Esophagus muscularis mucosa (tissue), 4 donors: Measurements from ENCODE around the gene TRAF3. TPM values are rescaled to one million over a fixed set of nuclear protein-coding genes. Genes with fewer than 3 reads are reported as not detected.

Experiments used
- DNase-seq: peaks from one replicate; pipeline ENCODE4 v3.0.0-alpha.2; 2017; ENCODE audit errors: extremely low spot score
- H3K27ac ChIP-seq, 4 donors: fragments of 200-600 bp; sonication (generic); replicated peaks in 1 of 4; 1 replicate in 3 of 4; 2 replicates in 1 of 4; pipeline ENCODE4 v1.5.1; 2016 to 2019; ENCODE audit warnings: mild to moderate bottlenecking in 1 of 4
- H3K27me3 ChIP-seq, 4 donors: fragments of 200-600 bp; sonication (generic); one replicate each; pipeline versions ENCODE4 v1.5.1 to v1.6.0; 2016 to 2019
- H3K36me3 ChIP-seq, 4 donors: fragments of 200-600 bp; sonication (generic); one replicate each; pipeline ENCODE4 v1.5.1; 2016 to 2019
- H3K4me1 ChIP-seq, 4 donors: fragments of 200-600 bp; sonication (generic); one replicate each; pipeline ENCODE4 v1.5.1; 2016 to 2019
- H3K4me3 ChIP-seq, 4 donors: fragments of 200-600 bp; sonication (generic); 1 replicate in 2 of 4; 2 replicates in 2 of 4; pipeline ENCODE4 v1.5.1; 2016 to 2019; ENCODE audit warnings: mild to moderate bottlenecking in 4 of 4, moderate library complexity in 1 of 4
- H3K9me3 ChIP-seq, 4 donors: fragments of 200-600 bp; sonication (generic); 1 replicate in 3 of 4; 2 replicates in 1 of 4; pipeline ENCODE4 v1.5.1; 2016 to 2019
- EP300 ChIP-seq: sonication (generic); formaldehyde crosslinking; IDR thresholded peaks from one replicate; pipeline ENCODE4 v1.6.1; 2017; ENCODE audit warnings: antibody characterized with exemption
- POLR2A ChIP-seq: fragments of 450-650 bp; IDR thresholded peaks from one replicate; pipeline ENCODE4 v1.6.1; 2017; ENCODE audit warnings: antibody characterized with exemption, moderate library complexity, mild to moderate bottlenecking, low read depth
- POLR2AphosphoS5 ChIP-seq, 2 donors: sonication (generic); formaldehyde crosslinking; IDR thresholded peaks; one replicate each; pipeline ENCODE4 v1.6.1; 2017; ENCODE audit warnings: antibody characterized with exemption in 2 of 2
- WGBS: methylation state at CpG from one replicate; pipeline ENCODE4 v1.1.5; 2018; 5-methylcytosine and 5-hydroxymethylcytosine counted together
- intact Hi-C: fragments of 100-400 bp; cut with DNase I; formaldehyde crosslinking; loops from one replicate; pipeline ENCODE4 v1.15.1; 2023
- total RNA-seq, 4 donors: library from RNA; depleted of rRNA; stranded (reverse); fragments of >200 nt; gene quantifications; one replicate each; pipeline versions ENCODE4 v1.1.0 to v1.2.1, GENCODE V29; 2016
- TF ChIP-seq, protein P1 (sequence below), 3 experiments: fragments of 200-600 bp in 2 of 3; fragments of 450-650 bp in 1 of 3; sonication (generic) in 2 of 3; IDR thresholded peaks; one replicate each; pipeline ENCODE4 v1.5.1; 2017 to 2019; ENCODE audit warnings: antibody characterized with exemption in 3 of 3, mild to moderate bottlenecking in 2 of 3, moderate library complexity in 1 of 3

Gene TRAF3
- total RNA-seq, 4 donors from 2014 or later = 9.6 to 19.1 (median 17.5) TPM

GRCh38 chr14:102798926-102799325, 21.7 kb downstream of the TRAF3 start:
- no peaks in the 10 kb centered on the region for H3K9me3 ChIP-seq
- H3K27ac ChIP-seq = no peak overlapping the region
- no peaks in the 10 kb centered on the region for H3K27me3 ChIP-seq
- intact Hi-C loops = no loop called here
- TF ChIP-seq, protein P1, sequence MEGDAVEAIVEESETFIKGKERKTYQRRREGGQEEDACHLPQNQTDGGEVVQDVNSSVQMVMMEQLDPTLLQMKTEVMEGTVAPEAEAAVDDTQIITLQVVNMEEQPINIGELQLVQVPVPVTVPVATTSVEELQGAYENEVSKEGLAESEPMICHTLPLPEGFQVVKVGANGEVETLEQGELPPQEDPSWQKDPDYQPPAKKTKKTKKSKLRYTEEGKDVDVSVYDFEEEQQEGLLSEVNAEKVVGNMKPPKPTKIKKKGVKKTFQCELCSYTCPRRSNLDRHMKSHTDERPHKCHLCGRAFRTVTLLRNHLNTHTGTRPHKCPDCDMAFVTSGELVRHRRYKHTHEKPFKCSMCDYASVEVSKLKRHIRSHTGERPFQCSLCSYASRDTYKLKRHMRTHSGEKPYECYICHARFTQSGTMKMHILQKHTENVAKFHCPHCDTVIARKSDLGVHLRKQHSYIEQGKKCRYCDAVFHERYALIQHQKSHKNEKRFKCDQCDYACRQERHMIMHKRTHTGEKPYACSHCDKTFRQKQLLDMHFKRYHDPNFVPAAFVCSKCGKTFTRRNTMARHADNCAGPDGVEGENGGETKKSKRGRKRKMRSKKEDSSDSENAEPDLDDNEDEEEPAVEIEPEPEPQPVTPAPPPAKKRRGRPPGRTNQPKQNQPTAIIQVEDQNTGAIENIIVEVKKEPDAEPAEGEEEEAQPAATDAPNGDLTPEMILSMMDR (IDR thresholded peaks at IDR 0.05) = no peak
- TF ChIP-seq EP300 (no peak), POLR2AphosphoS5 (IDR thresholded peaks at IDR 0.05) (no peak), POLR2A (no peak)
- no peak overlapping the region for H3K4me3 ChIP-seq
- H3K4me1 ChIP-seq = peaks cover 0 to 28% (median 23%) of the 10 kb centered on the region in 4 donors
- 96% methylated on average over 2 of the region's 2 CpGs for WGBS
- no peak for DNase-seq
- H3K36me3 ChIP-seq = no peaks in the 10 kb centered on the region

GRCh38 chr14:102799684-102800562, 22.7 kb downstream of the TRAF3 start:
- H3K9me3 ChIP-seq = no peaks in the 10 kb centered on the region
- TF ChIP-seq POLR2AphosphoS5 (IDR thresholded peaks at IDR 0.05) (no peak), EP300 (no peak), POLR2A (no peak)
- TF ChIP-seq, protein P1 (IDR thresholded peaks at IDR 0.05) = no peak
- no peak overlapping the region for H3K4me3 ChIP-seq
- H3K27me3 ChIP-seq = no peaks in the 10 kb centered on the region
- 71% methylated on average over 8 of the region's 8 CpGs for WGBS
- peaks cover 0 to 24% (median 20%) of the 10 kb centered on the region in 4 donors for H3K4me1 ChIP-seq
- H3K27ac ChIP-seq = no peak overlapping the region
- DNase-seq = no peak
- intact Hi-C loops = no loop called here
- H3K36me3 ChIP-seq = no peaks in the 10 kb centered on the region

DNA sequence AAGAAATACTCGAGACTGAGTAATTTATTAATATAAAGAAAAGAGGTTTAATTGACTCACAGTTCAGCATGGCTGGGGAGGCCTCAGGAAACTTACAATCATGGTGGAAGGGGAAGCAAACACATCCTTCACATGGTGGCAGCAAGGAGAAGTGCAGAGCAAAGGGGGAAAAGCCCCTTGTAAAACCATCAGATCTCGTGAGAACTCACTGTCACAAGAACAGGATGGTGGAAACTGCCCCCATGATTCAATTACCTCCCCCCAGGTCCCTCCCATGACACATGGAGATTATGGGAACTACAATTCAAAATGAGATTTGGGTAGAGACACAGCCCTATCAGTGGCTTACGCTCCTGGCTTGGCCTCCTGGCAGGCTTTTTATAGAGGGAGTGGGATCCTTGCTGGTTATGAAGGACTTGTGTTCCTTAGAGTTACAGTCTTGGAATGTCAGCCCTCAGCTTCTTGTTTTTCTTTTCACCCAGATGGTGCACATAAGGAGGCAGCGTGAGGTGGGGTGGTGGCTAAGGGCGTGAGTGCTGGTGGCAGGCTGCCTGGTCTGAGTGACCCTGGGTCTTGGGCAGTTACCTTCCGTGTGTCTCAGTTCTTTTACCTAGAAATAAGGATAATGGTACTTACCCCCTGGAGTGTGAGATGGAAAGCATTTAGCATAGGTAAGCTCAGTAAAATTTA, 25.7 kb downstream of the TRAF3 start:
- Histone ChIP-seq H3K4me3 (no peak overlapping the region), H3K27me3 (no peaks in the 10 kb centered on the region), H3K36me3 (peaks cover 0 to 4% (median 0%) of the 10 kb centered on the region in 4 donors), H3K27ac (no peak overlapping the region), H3K4me1 (peaks cover 0 to 14% (median 12%) of the 10 kb centered on the region in 4 donors), H3K9me3 (no peaks in the 10 kb centered on the region)
- intact Hi-C loops = no loop called here
- 95% methylated on average over 6 of the region's 6 CpGs for WGBS
- no peak for DNase-seq
- no peak for TF ChIP-seq POLR2AphosphoS5 (IDR thresholded peaks at IDR 0.05)
- TF ChIP-seq, protein P1 (IDR thresholded peaks at IDR 0.05) = no peak

- TF ChIP-seq EP300 = no peak
- Histone ChIP-seq H3K9me3 (no peaks in the 10 kb centered on the region), H3K4me3 (no peak overlapping the region), H3K36me3 (peaks cover 0 to 4% (median 0%) of the 10 kb centered on the region in 4 donors), H3K27me3 (no peaks in the 10 kb centered on the region), H3K4me1 (peaks cover 0 to 6% (median 3%) of the 10 kb centered on the region in 4 donors), H3K27ac (no peak overlapping the region)
- WGBS = 89% methylated on average over 1 of the region's 1 CpG
- no peak for DNase-seq
- intact Hi-C loops = no loop called here
These were observed 27.6 kb downstream of the TRAF3 start for GRCh38 chr14:102804858-102805257.

- Histone ChIP-seq H3K4me3 (no peak overlapping the region), H3K27me3 (no peaks in the 10 kb centered on the region), H3K9me3 (no peaks in the 10 kb centered on the region), H3K36me3 (peaks cover 0 to 4% (median 0%) of the 10 kb centered on the region in 4 donors), H3K27ac (no peak overlapping the region), H3K4me1 (no peaks in the 10 kb centered on the region)
- TF ChIP-seq, protein P1 (IDR thresholded peaks at IDR 0.05) = no peak
- no peak for TF ChIP-seq EP300
- intact Hi-C loops = no loop called here
- 83% methylated on average over 9 of the region's 9 CpGs for WGBS
- DNase-seq = no peak
These were observed 28.2 kb downstream of the TRAF3 start for GRCh38 chr14:102805371-102805891.
